OCI-LY1 (cell line): ENCODE measurements around the gene TOR3A.

Experiments used
- H2AFZ ChIP-seq: fragments of 200-600 bp; sonication (generic), shearing (Covaris generic); 2 replicates; pipeline ENCODE4 v1.6.0; 2014; ENCODE audit warnings: antibody characterized with exemption, mild to moderate bottlenecking, low read length
- H3F3A ChIP-seq: fragments of 200-600 bp; sonication (generic), shearing (Covaris generic); 2 replicates; pipeline ENCODE4 v1.6.0; 2014; ENCODE audit warnings: mild to moderate bottlenecking, antibody characterized with exemption, low read length, moderate library complexity; ENCODE audit not compliant: insufficient read depth
- H3K27ac ChIP-seq: fragments of 200-600 bp; sonication (generic); 2 replicates; pipeline ENCODE4 v1.5.1; 2014; ENCODE audit warnings: low read length, mixed run types, mild to moderate bottlenecking, low read depth; ENCODE audit not compliant: poor library complexity, severe bottlenecking
- H3K27me3 ChIP-seq: fragments of 200-600 bp; sonication (generic); 2 replicates; pipeline ENCODE4 v1.6.0; 2014; ENCODE audit warnings: antibody characterized with exemption, mild to moderate bottlenecking, low read length, moderate library complexity; ENCODE audit not compliant: insufficient read depth
- H3K36me3 ChIP-seq: fragments of 200-600 bp; sonication (generic); 2 replicates; pipeline ENCODE4 v1.6.1; 2014; ENCODE audit warnings: mild to moderate bottlenecking, antibody characterized with exemption, low read length, moderate library complexity, mixed read lengths; ENCODE audit not compliant: insufficient read depth
- H3K4me1 ChIP-seq: fragments of 200-600 bp; sonication (generic); 2 replicates; pipeline ENCODE4 v1.5.1; 2014; ENCODE audit warnings: mild to moderate bottlenecking, low read length, moderate library complexity; ENCODE audit not compliant: insufficient read depth, severe bottlenecking
- H3K4me2 ChIP-seq: fragments of 200-600 bp; sonication (generic), shearing (Covaris generic); 2 replicates; pipeline ENCODE4 v1.6.1; 2014; ENCODE audit warnings: low read length
- H3K4me3 ChIP-seq: fragments of 200-600 bp; sonication (generic); 2 replicates; pipeline ENCODE4 v1.5.1; 2014; ENCODE audit warnings: low read length, low read depth, mild to moderate bottlenecking, mixed read lengths; ENCODE audit not compliant: poor library complexity, severe bottlenecking
- H3K79me2 ChIP-seq: fragments of 200-600 bp; shearing (Covaris generic); 2 replicates; pipeline ENCODE4 v1.6.1; 2016; ENCODE audit warnings: mixed run types, low read length, mixed read lengths; ENCODE audit not compliant: insufficient read depth
- H3K9ac ChIP-seq: fragments of 200-600 bp; sonication (generic), shearing (Covaris generic); 2 replicates; pipeline ENCODE4 v1.6.1; 2014; ENCODE audit warnings: mild to moderate bottlenecking, low read length, mixed read lengths
- H3K9me2 ChIP-seq: fragments of 200-600 bp; sonication (generic), shearing (Covaris generic); 2 replicates; pipeline ENCODE4 v1.6.1; 2014; ENCODE audit warnings: low read depth, mild to moderate bottlenecking, low read length, mixed read lengths
- H3K9me3 ChIP-seq: fragments of 200-600 bp; shearing (Covaris generic); 2 replicates; pipeline ENCODE4 v1.6.1; 2014; ENCODE audit warnings: low read length, mixed read lengths
- H4K20me1 ChIP-seq: fragments of 200-600 bp; sonication (generic), shearing (Covaris generic); 2 replicates; pipeline ENCODE4 v1.6.0; 2016; ENCODE audit warnings: mild to moderate bottlenecking, low read length; ENCODE audit not compliant: insufficient read depth
- CTCF ChIP-seq: fragments of 200-600 bp; sonication (generic), shearing (Covaris generic); IDR thresholded peaks from 2 replicates; pipeline ENCODE4 v1.5.1; 2017; ENCODE audit warnings: mild to moderate bottlenecking, antibody characterized with exemption, low read length, moderate library complexity, mixed read lengths
- EZH2 ChIP-seq: fragments of 200-600 bp; sonication (generic), shearing (Covaris generic); IDR thresholded peaks from 2 replicates; pipeline ENCODE4 v1.8.0; 2017; ENCODE audit warnings: borderline replicate concordance, mixed run types, mild to moderate bottlenecking, antibody characterized with exemption, low read length, moderate library complexity, mixed read lengths

The TOR3A gene

GRCh38 chr1:179042700-179043099, 39.2 kb upstream of the TOR3A start:
- Histone ChIP-seq H3K9me2 (no peaks in the 10 kb centered on the region), H2AFZ (no peak overlapping the region), H3K4me3 (no peak overlapping the region), H3F3A (no peaks in the 10 kb centered on the region), H3K9ac (no peak overlapping the region), H3K9me3 (0 out of 2 replicates have a peak, but pooled peaks cover 6% of the 10 kb centered on the region), H3K79me2 (no peaks in the 10 kb centered on the region), H3K36me3 (peaks cover 5% of the 10 kb centered on the region; the same call in 1 of the 2 replicates), H4K20me1 (no peaks in the 10 kb centered on the region), H3K4me2 (no peak overlapping the region), H3K27me3 (no peaks in the 10 kb centered on the region), H3K4me1 (no peaks in the 10 kb centered on the region), H3K27ac (no peak overlapping the region)
- no peak for TF ChIP-seq EZH2
- TF ChIP-seq CTCF = no peak

GRCh38 chr1:179043266-179043665, 38.6 kb upstream of the TOR3A start:
- Histone ChIP-seq H3K27me3 (no peaks in the 10 kb centered on the region), H3K36me3 (peaks cover 5% of the 10 kb centered on the region; the same call in 1 of the 2 replicates), H4K20me1 (no peaks in the 10 kb centered on the region), H3K27ac (no peak overlapping the region), H3K9ac (no peak overlapping the region), H3K4me2 (no peak overlapping the region), H3K4me1 (no peaks in the 10 kb centered on the region), H3K9me3 (0 out of 2 replicates have a peak, but pooled peaks cover 6% of the 10 kb centered on the region), H3K79me2 (no peaks in the 10 kb centered on the region), H2AFZ (no peak overlapping the region), H3K9me2 (no peaks in the 10 kb centered on the region), H3F3A (no peaks in the 10 kb centered on the region), H3K4me3 (no peak overlapping the region)
- TF ChIP-seq CTCF (no peak), EZH2 (no peak)

GRCh38 chr1:179043907-179044306, 38.0 kb upstream of the TOR3A start:
- Histone ChIP-seq H2AFZ (no peak overlapping the region), H3K9ac (no peak overlapping the region), H3F3A (no peaks in the 10 kb centered on the region), H3K27me3 (no peaks in the 10 kb centered on the region), H3K9me3 (0 out of 2 replicates have a peak, but pooled peaks cover 6% of the 10 kb centered on the region), H3K79me2 (no peaks in the 10 kb centered on the region), H3K4me2 (no peak overlapping the region), H3K4me3 (no peak overlapping the region), H4K20me1 (no peaks in the 10 kb centered on the region), H3K4me1 (no peaks in the 10 kb centered on the region), H3K36me3 (peaks cover 5% of the 10 kb centered on the region; the same call in 1 of the 2 replicates), H3K9me2 (no peaks in the 10 kb centered on the region), H3K27ac (no peak overlapping the region)
- TF ChIP-seq EZH2 (no peak), CTCF (no peak)
